Stimulated activated CD4-positive, alpha-beta T cell treated with anti-CD3 and anti-CD28 coated beads, Interleukin-4, amount 100 ng/mL, for 1 hour (primary cell): ENCODE data around the gene AGAP5.
A peak's percentile ranks its signal among the peaks of the same experiment; 100 is the strongest.

ENCODE experiments used
- DNase-seq: peaks from one replicate; pipeline ENCODE4 v3.0.0-alpha.2; 2020

Gene AGAP5

GRCh38 chr10:73625004-73625883 is 72.7 kb downstream of the AGAP5 start:
- peak; percentile 13 for DNase-seq
